Right atrium auricular region (tissue), 2 donors: ENCODE data around the gene CXCL16. TPM values are rescaled to one million over a fixed set of nuclear protein-coding genes. Genes with fewer than 3 reads are reported as not detected.

Experiments used
- DNase-seq: peaks from one replicate; pipeline ENCODE4 v3.0.0-alpha.2; 2019; ENCODE audit warnings: low spot score
- H3K27ac ChIP-seq, 2 donors: fragments of 200-600 bp; sonication (generic); 1 replicate in 1 of 2; 2 replicates in 1 of 2; pipeline ENCODE4 v1.5.1; 2016 to 2019
- H3K27me3 ChIP-seq, 2 donors: fragments of 200-600 bp; sonication (generic); one replicate each; pipeline versions ENCODE4 v1.5.1 to v1.6.0; 2017 to 2019
- H3K36me3 ChIP-seq: fragments of 200-600 bp; sonication (generic); one replicate; pipeline ENCODE4 v1.5.1; 2016
- H3K4me1 ChIP-seq, 2 donors: fragments of 200-600 bp; sonication (generic); one replicate each; pipeline versions ENCODE4 v1.5.1 to v1.6.0; 2017 to 2019
- H3K4me3 ChIP-seq, 2 donors: fragments of 200-600 bp; sonication (generic); 1 replicate in 1 of 2; 2 replicates in 1 of 2; pipeline ENCODE4 v1.5.1; 2017 to 2019; ENCODE audit warnings: mild to moderate bottlenecking in 1 of 2, moderate library complexity in 1 of 2
- H3K9me3 ChIP-seq, 2 donors: fragments of 200-600 bp; sonication (generic); one replicate each; pipeline ENCODE4 v1.5.1; 2019
- total RNA-seq, 2 donors: library from RNA; depleted of rRNA; stranded (reverse); fragments of >200 nt; gene quantifications; one replicate each; pipeline ENCODE4 v1.1.0, GENCODE V29; 2016
- TF ChIP-seq, protein P1 (sequence below), 2 donors: fragments of 200-600 bp; sonication (generic); IDR thresholded peaks; one replicate each; pipeline ENCODE4 v1.5.1; 2019; ENCODE audit warnings: antibody characterized with exemption in 2 of 2

The CXCL16 gene
- total RNA-seq, 2 donors from 2014 or later, result 5.2 to 12.4 TPM

DNA sequence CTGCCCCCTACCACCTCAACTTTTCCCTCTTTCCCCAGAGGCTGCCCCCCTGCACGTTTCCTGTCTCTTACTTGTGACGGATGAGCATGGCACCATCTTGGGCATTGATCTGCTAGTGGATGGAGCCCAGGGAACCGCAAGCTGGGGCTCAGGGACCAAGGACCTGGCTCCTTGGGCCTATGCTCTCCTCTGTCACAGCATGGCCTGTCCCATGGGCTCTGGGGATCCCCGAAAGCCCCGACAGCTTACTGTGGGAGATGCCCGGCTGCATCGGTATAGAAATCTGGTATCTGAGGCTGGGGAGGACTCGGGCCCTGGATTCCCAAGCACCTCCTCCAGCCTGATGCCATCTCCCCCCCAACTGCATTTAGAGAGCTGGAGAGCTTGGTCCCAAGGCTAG is 1.8 kb upstream of the CXCL16 start:
- H3K27ac ChIP-seq, result no peak overlapping the region
- peaks cover 5 to 14% of the 10 kb centered on the region in 2 donors for H3K27me3 ChIP-seq
- no peaks in the 10 kb centered on the region for H3K36me3 ChIP-seq
- H3K9me3 ChIP-seq, result no peaks in the 10 kb centered on the region
- peaks cover 0 to 25% of the 10 kb centered on the region in 2 donors for H3K4me1 ChIP-seq
- no peak for DNase-seq
- no peak overlapping the region for H3K4me3 ChIP-seq
- TF ChIP-seq, protein P1, sequence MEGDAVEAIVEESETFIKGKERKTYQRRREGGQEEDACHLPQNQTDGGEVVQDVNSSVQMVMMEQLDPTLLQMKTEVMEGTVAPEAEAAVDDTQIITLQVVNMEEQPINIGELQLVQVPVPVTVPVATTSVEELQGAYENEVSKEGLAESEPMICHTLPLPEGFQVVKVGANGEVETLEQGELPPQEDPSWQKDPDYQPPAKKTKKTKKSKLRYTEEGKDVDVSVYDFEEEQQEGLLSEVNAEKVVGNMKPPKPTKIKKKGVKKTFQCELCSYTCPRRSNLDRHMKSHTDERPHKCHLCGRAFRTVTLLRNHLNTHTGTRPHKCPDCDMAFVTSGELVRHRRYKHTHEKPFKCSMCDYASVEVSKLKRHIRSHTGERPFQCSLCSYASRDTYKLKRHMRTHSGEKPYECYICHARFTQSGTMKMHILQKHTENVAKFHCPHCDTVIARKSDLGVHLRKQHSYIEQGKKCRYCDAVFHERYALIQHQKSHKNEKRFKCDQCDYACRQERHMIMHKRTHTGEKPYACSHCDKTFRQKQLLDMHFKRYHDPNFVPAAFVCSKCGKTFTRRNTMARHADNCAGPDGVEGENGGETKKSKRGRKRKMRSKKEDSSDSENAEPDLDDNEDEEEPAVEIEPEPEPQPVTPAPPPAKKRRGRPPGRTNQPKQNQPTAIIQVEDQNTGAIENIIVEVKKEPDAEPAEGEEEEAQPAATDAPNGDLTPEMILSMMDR (IDR thresholded peaks at IDR 0.05), result no peak

DNA sequence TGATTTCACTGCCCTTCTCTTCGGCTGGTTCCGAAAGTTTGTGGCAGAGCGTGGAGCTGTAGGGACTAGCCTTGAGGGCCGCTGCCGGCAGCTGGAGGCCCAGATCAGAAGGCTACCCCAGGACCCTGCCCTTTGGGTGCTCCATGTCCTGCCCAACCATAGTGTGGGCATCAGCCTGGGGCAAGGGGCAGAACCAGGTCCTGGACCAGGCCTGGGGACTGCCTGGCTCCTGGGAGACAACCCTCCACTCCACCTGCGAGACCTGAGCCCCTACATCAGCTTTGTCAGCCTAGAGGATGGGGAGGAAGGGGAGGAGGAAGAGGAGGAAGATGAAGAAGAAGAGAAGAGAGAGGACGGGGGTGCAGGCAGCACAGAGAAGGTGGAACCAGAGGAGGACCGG is 856 bp upstream of the CXCL16 start:
- no peaks in the 10 kb centered on the region for H3K9me3 ChIP-seq
- no peak for DNase-seq
- peaks cover under 1 to 10% of the 10 kb centered on the region in 2 donors for H3K27me3 ChIP-seq
- H3K27ac ChIP-seq, result no peak overlapping the region
- H3K4me3 ChIP-seq, result no peak overlapping the region
- peaks cover 0 to 22% of the 10 kb centered on the region in 2 donors for H3K4me1 ChIP-seq
- TF ChIP-seq, protein P1 (IDR thresholded peaks at IDR 0.05), result no peak
- H3K36me3 ChIP-seq, result no peaks in the 10 kb centered on the region

DNA sequence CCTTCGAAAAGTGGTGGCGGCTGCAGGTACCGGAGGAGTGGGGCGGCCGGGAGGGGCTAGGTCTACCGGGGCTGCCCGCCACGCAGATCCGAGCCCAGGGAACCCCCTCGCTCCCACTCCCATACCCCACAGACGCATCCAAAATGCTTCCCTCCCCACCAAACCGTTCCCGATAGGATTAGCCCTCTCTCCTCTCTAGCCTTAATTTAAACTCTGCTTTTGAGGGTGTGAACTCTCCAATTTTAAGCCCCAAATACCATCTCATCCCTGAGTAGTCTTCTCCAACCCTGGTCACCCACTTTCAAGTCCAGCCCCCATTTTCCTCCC is 260 bp upstream of the CXCL16 start:
- TF ChIP-seq, protein P1 (IDR thresholded peaks at IDR 0.05), result no peak
- no peaks in the 10 kb centered on the region for H3K36me3 ChIP-seq
- peak overlapping the region; percentile 66 to 79 for H3K4me3 ChIP-seq
- H3K27ac ChIP-seq, result peak overlapping the region in 1 of 2 donors; percentile 74
- H3K9me3 ChIP-seq, result no peaks in the 10 kb centered on the region
- DNase-seq, result no peak
- H3K4me1 ChIP-seq, result peaks cover 0 to 16% of the 10 kb centered on the region in 2 donors
- peaks cover 0 to 4% of the 10 kb centered on the region in 2 donors for H3K27me3 ChIP-seq

DNA sequence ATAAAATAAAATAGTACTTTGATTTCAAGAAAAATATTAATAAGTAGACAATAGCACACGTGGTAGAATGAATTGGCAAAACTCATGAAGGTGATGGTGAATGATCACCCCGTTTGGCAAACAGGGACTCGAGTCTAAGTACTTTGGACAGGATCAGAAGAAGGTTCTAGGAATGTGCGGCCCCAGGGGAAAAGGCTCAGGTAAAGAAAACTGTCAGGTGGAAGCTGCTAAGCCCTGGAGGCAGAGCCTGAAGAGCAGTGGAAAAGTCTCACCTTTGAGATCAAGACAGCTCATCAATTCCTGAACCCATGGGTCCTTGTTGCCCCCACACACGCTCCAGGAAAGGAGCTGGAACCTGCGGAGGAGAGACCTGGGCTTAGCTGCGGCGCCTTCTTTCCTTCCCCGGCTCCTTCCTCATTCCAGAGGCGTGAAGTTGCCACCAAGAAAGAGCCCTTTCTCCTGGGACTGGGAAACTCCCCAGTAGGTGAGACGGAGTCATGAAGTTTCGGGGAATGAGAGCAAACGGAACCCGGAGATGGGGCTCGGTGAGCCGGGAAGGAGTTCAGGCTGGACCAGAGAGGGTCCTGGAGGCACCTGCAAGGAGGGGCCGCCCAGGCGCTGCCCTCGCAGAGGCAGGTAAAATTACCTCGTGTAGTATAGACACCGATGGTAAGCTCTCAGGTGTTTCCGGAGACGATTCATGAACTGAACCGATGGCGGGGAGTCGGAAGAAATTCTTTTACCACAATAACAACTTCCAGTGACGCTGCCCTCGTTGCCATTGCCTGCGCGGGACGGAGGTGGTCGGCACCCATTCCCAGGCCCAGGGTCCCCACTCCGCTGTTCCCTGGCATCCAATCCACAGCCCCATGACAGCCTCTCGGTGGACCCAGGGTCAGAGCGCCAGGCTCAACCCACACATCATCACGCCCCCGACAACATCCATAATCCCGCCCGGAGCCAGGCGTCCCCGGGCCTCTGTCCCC is 1.3 kb downstream of the CXCL16 start:
- TF ChIP-seq, protein P1 (IDR thresholded peaks at IDR 0.05), result no peak
- Histone ChIP-seq H3K9me3 (no peaks in the 10 kb centered on the region), H3K36me3 (no peaks in the 10 kb centered on the region), H3K4me3 (peak overlapping the region; percentile 66 to 79), H3K27ac (peak overlapping the region in 1 of 2 donors; percentile 74), H3K27me3 (no peaks in the 10 kb centered on the region), H3K4me1 (peaks cover 0 to 15% of the 10 kb centered on the region in 2 donors)
- DNase-seq, result no peak

DNA sequence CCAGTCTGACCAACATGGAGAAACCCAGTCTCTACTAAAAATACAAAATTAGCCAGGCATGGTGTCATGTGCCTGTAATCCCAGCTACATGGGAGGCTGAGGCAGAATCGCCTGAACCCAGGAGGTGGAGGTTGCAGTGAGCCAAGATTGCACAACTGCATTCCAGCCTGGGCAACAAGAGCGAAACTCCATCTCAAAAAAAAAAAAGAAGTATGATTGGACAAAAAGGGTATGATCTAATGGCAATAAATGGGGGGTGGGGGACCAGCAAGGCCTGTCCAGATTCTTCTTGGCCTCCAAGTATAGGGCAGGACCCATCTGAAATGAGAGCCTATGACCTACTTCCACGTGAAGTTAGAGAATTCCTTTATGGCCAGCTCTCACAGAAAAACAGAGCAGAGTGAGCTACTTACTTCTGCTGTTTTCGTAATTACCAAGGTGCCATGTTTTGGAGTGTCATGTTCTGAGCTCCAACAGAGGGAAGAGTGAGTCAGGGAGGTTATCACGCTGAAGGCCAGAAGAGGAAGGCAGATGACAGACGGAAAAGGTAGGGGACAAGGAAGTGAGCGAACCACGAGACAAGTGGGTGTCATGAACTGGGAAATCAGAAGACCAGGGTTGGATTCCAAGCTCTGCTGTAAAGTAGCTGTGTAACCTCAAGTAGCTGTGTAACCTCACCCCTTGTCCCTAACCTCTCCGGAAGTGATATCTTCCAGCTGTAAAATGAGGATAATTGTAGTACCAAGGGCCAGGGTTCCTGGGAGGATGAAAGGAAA is 3.7 kb downstream of the CXCL16 start:
- TF ChIP-seq, protein P1 (IDR thresholded peaks at IDR 0.05), result no peak
- no peaks in the 10 kb centered on the region for H3K9me3 ChIP-seq
- H3K27me3 ChIP-seq, result no peaks in the 10 kb centered on the region
- peaks cover 0 to 21% of the 10 kb centered on the region in 2 donors for H3K4me1 ChIP-seq
- no peak for DNase-seq
- no peak overlapping the region for H3K4me3 ChIP-seq
- H3K27ac ChIP-seq, result peak overlapping the region in 1 of 2 donors; percentile 23
- H3K36me3 ChIP-seq, result no peaks in the 10 kb centered on the region
